ENCODE results near the gene LTBP1.

DNA sequence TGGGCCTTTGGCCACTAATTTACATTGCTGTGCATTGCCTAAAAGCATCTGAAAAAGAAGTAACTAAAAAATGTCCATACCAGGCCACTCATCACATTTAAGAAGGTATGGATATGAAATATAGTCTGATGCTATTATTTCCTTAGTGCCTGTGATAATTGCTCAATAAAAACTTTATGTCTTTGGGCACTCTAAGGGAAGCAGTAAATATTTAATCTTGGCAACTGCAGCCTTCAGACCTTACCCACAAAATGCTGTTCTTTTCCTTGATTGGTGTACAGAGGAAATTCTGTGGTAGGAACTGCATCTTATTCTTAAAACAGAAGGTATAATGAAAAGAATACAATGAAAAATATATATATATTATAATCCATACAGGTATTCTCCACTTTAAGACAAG, 403.9 kb downstream of the LTBP1 start:
- TF ChIP-seq POLR2A (IDR thresholded peaks at IDR 0.05) = no peak
- TF ChIP-seq, protein P1, sequence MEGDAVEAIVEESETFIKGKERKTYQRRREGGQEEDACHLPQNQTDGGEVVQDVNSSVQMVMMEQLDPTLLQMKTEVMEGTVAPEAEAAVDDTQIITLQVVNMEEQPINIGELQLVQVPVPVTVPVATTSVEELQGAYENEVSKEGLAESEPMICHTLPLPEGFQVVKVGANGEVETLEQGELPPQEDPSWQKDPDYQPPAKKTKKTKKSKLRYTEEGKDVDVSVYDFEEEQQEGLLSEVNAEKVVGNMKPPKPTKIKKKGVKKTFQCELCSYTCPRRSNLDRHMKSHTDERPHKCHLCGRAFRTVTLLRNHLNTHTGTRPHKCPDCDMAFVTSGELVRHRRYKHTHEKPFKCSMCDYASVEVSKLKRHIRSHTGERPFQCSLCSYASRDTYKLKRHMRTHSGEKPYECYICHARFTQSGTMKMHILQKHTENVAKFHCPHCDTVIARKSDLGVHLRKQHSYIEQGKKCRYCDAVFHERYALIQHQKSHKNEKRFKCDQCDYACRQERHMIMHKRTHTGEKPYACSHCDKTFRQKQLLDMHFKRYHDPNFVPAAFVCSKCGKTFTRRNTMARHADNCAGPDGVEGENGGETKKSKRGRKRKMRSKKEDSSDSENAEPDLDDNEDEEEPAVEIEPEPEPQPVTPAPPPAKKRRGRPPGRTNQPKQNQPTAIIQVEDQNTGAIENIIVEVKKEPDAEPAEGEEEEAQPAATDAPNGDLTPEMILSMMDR (IDR thresholded peaks at IDR 0.05) = no peak

Measured in breast epithelium (tissue), 3 donors.